ENCODE measurements around the gene RALA. TPM values are rescaled to one million over a fixed set of nuclear protein-coding genes. Genes with fewer than 3 reads are reported as not detected.

RALA gene
- total and polyA plus RNA-seq, 10 donors, result 10.0 to 26.6 (median 19.7) TPM

DNA sequence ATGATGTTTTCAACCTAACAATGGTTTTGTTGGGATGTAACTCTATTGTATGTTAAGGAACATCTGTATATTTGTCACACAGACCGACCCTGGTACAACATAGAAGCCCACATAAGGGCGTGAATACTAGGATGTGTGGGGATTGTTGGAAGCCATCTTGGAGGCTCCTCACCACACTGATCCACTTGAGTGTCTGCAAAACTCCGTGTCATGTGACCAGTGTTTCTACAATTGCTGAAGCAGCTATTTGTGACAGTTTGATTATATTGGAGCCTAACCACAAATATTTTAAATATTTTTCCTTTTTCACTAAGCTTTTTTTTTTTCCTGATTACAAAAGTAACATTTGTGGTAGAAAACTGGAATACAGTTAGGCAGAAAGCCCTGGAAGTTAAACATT is 27.9 kb downstream of the RALA start:
- Histone ChIP-seq H3K9me3 (peaks cover 0 to 15% (median 11%) of the 10 kb centered on the region in 8 donors), H3K27me3 (replicated peaks in 1 of 7) (no peaks in the 10 kb centered on the region), H3K4me1 (peaks cover 0 to 7% (median 0%) of the 10 kb centered on the region in 6 donors), H3K27ac (no peak overlapping the region), H3K36me3 (peaks cover 0 to 11% (median 0%) of the 10 kb centered on the region in 6 donors), H3K4me3 (no peak overlapping the region)
- DNase-seq, result no peak
- 88 to 93% (median 91%) methylated on average over 3 of the region's 3 CpGs for WGBS, 5 donors
- TF ChIP-seq, protein P1, sequence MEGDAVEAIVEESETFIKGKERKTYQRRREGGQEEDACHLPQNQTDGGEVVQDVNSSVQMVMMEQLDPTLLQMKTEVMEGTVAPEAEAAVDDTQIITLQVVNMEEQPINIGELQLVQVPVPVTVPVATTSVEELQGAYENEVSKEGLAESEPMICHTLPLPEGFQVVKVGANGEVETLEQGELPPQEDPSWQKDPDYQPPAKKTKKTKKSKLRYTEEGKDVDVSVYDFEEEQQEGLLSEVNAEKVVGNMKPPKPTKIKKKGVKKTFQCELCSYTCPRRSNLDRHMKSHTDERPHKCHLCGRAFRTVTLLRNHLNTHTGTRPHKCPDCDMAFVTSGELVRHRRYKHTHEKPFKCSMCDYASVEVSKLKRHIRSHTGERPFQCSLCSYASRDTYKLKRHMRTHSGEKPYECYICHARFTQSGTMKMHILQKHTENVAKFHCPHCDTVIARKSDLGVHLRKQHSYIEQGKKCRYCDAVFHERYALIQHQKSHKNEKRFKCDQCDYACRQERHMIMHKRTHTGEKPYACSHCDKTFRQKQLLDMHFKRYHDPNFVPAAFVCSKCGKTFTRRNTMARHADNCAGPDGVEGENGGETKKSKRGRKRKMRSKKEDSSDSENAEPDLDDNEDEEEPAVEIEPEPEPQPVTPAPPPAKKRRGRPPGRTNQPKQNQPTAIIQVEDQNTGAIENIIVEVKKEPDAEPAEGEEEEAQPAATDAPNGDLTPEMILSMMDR (IDR thresholded peaks at IDR 0.05 in 8 of 11, conservative IDR thresholded peaks at IDR 0.05 in 3 of 11), result no peak
- TF ChIP-seq POLR2AphosphoS5 (IDR thresholded peaks at IDR 0.05), result no peak
- intact Hi-C loops (cut with DNase I; ENCODE audit: low total_unique reads), result no loop called here

DNA sequence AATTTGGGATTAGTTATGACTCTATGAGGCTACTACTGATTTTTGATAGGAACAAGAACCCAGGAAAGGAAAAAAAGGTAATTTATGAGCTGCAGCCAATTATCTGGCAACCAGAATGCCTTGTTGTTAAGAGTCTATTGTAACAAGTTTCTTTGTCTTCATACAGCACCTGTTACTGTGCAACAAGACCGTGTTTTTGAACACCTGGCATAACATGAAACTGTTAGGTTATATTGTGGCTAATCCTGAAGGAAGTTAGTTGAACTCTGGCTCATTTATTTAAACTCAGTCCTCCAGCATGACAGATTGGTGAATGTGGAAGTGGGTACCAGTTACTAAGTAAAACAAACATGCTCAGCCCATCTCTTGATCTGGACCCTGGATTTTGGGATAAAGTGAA is 33.0 kb downstream of the RALA start:
- no peaks in the 10 kb centered on the region for H3K27me3 ChIP-seq (replicated peaks in 1 of 7)
- H3K9me3 ChIP-seq, result peaks cover 0 to 24% (median 13%) of the 10 kb centered on the region in 8 donors
- no peak overlapping the region for H3K27ac ChIP-seq
- H3K36me3 ChIP-seq, result peaks cover 0 to 24% (median 0%) of the 10 kb centered on the region in 6 donors
- H3K4me3 ChIP-seq, result no peak overlapping the region
- peaks cover 0 to 14% (median 0%) of the 10 kb centered on the region in 6 donors for H3K4me1 ChIP-seq
- TF ChIP-seq, protein P1 (IDR thresholded peaks at IDR 0.05 in 8 of 11, conservative IDR thresholded peaks at IDR 0.05 in 3 of 11), result no peak
- TF ChIP-seq POLR2AphosphoS5 (IDR thresholded peaks at IDR 0.05) (no peak), POLR2A (IDR thresholded peaks at IDR 0.05) (no peak)
- intact Hi-C loops (cut with DNase I; ENCODE audit: low total_unique reads), result no loop called here
- 54 to 68% (median 61%) methylated on average over 1 of the region's 1 CpG for WGBS, 5 donors
- no peak for DNase-seq

DNA sequence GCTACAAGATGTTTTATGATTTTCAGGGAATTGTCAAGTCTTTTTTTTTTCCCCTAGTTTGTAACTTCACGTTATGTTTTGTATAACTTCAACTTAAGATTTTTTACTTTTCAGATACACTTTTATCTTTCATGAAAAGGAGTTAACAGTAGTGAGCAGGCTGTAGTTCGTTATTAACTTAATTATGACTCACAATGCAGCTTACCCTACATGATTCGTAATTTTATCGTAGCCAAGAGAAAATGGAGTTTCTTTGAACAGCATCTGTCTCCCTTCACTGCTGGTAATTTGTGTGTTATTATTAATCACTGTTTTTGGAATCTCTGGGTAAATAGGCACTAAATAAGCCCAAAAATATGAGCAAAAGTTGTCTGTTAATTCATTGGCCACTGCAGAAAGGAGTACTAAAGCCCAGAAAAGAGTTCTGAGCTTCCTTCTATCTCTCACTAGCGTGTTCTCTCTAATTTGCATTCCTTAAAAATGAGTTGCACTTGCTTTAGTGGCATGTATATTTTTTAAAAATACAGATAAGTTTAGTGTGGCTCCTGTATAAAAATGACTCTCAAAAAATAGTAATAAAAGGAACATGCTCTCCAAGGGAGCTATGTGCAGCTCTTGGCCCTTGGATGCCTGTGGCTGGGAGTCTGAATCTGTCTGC is 36.1 kb downstream of the RALA start:
- WGBS, 5 donors, result 92 to 96% (median 95%) methylated on average over 5 of the region's 5 CpGs
- H3K9me3 ChIP-seq, result peaks cover 0 to 44% (median 27%) of the 10 kb centered on the region in 8 donors
- H3K4me1 ChIP-seq, result peaks cover 0 to 8% (median 0%) of the 10 kb centered on the region in 6 donors
- no peak overlapping the region for H3K27ac ChIP-seq
- no peaks in the 10 kb centered on the region for H3K27me3 ChIP-seq (replicated peaks in 1 of 7)
- TF ChIP-seq POLR2AphosphoS5 (IDR thresholded peaks at IDR 0.05), result no peak
- TF ChIP-seq, protein P1 (IDR thresholded peaks at IDR 0.05 in 8 of 11, conservative IDR thresholded peaks at IDR 0.05 in 3 of 11), result no peak
- no peak for TF ChIP-seq POLR2A (IDR thresholded peaks at IDR 0.05)
- intact Hi-C loops (cut with DNase I; ENCODE audit: low total_unique reads), result no loop called here
- H3K4me3 ChIP-seq, result no peak overlapping the region
- H3K36me3 ChIP-seq, result peaks cover 0 to 40% (median 2%) of the 10 kb centered on the region in 6 donors
- no peak for DNase-seq

DNA sequence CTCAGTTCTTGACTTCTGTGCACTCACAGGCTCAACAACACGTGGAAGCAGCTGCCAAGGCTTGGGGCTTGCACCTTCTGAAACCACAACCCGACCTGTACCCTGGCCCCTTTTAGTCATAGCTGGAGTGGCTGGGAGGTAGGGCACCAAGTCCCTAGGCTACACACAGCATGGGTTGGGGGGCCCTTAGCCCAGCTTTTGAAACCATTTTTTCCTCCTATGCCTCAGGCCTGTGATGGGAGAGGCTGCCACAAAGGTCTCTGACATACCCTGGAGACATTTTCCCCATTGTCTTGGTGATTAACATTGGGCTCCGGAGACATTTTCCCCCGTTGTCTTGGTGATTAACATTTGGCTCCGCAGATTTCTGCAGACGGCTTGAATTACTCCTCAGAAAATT is 38.6 kb downstream of the RALA start:
- no peak overlapping the region for H3K27ac ChIP-seq
- peaks cover 0 to 32% (median 16%) of the 10 kb centered on the region in 8 donors for H3K9me3 ChIP-seq
- DNase-seq, result no peak
- H3K4me1 ChIP-seq, result peaks cover 0 to 8% (median 0%) of the 10 kb centered on the region in 6 donors
- intact Hi-C loops (cut with DNase I; ENCODE audit: low total_unique reads), result no loop called here
- H3K27me3 ChIP-seq (replicated peaks in 1 of 7), result no peaks in the 10 kb centered on the region
- WGBS, 5 donors, result 91 to 97% (median 95%) methylated on average over 6 of the region's 6 CpGs
- peaks cover 0 to 26% (median 2%) of the 10 kb centered on the region in 6 donors for H3K36me3 ChIP-seq
- H3K4me3 ChIP-seq, result no peak overlapping the region
- TF ChIP-seq POLR2A (IDR thresholded peaks at IDR 0.05), result no peak
- TF ChIP-seq POLR2AphosphoS5 (IDR thresholded peaks at IDR 0.05), result no peak
- TF ChIP-seq, protein P1 (IDR thresholded peaks at IDR 0.05 in 8 of 11, conservative IDR thresholded peaks at IDR 0.05 in 3 of 11), result no peak
